Astrocyte (in vitro differentiated cells and primary cell): Measurements from ENCODE around the gene NUBP1. TPM values are rescaled to one million over a fixed set of nuclear protein-coding genes. Genes with fewer than 3 reads are reported as not detected.

Source experiments
- DNase-seq: peaks from one replicate; pipeline ENCODE4 v3.0.0-alpha.2; 2010; ENCODE audit warnings: low read depth
- FAIRE-seq: peaks from 2 replicates; lab custom pipeline; 2011; peaks lifted over from hg19 to GRCh38; lab: Jason Lieb, UNC
- H2AFZ ChIP-seq: 2 replicates; pipeline ENCODE4 v1.6.0; 2012; ENCODE audit warnings: low read depth, low read length, inconsistent platforms
- H3K27ac ChIP-seq: 2 replicates; pipeline ENCODE4 v1.5.1; 2011; ENCODE audit warnings: low read depth, low read length, inconsistent platforms
- H3K27me3 ChIP-seq: 2 replicates; pipeline ENCODE4 v1.6.0; 2011; ENCODE audit warnings: low read length, inconsistent platforms; ENCODE audit not compliant: insufficient read depth
- H3K36me3 ChIP-seq: 2 replicates; pipeline ENCODE4 v1.5.1; 2011; ENCODE audit warnings: low read length, inconsistent platforms; ENCODE audit not compliant: insufficient read depth
- H3K4me1 ChIP-seq: 2 replicates; pipeline ENCODE4 v1.5.1; 2011; ENCODE audit warnings: low read length, inconsistent platforms; ENCODE audit not compliant: insufficient read depth
- H3K4me2 ChIP-seq: 2 replicates; pipeline ENCODE4 v1.6.0; 2012; ENCODE audit warnings: low read length, inconsistent platforms
- H3K4me3 ChIP-seq: 2 replicates; pipeline ENCODE4 v1.5.1; 2011; ENCODE audit warnings: low read depth, mild to moderate bottlenecking, low read length, inconsistent platforms; ENCODE audit not compliant: insufficient read depth
- H3K79me2 ChIP-seq: 2 replicates; pipeline ENCODE4 v1.6.0; 2012; ENCODE audit warnings: mild to moderate bottlenecking, low read length, inconsistent platforms; ENCODE audit not compliant: insufficient read depth
- H3K9ac ChIP-seq: 2 replicates; pipeline ENCODE4 v1.6.0; 2012; ENCODE audit warnings: mild to moderate bottlenecking, low read length, inconsistent platforms
- H3K9me3 ChIP-seq: 2 replicates; pipeline ENCODE4 v1.5.1; 2012; ENCODE audit warnings: low read depth, mild to moderate bottlenecking, low read length, inconsistent platforms; ENCODE audit not compliant: insufficient read depth
- H4K20me1 ChIP-seq: 2 replicates; pipeline ENCODE4 v1.6.0; 2012; ENCODE audit warnings: low read length, inconsistent platforms; ENCODE audit not compliant: insufficient read depth
- H3K27ac Mint-ChIP-seq: one replicate; pipeline ENCODE4 v1.8.0; 2021; ENCODE audit warnings: mild to moderate bottlenecking, mixed read lengths; ENCODE audit not compliant: unreplicated experiment
- H3K27me3 Mint-ChIP-seq: one replicate; pipeline ENCODE4 v1.8.0; 2021; ENCODE audit warnings: low read depth, mixed read lengths; ENCODE audit not compliant: unreplicated experiment
- H3K36me3 Mint-ChIP-seq: one replicate; pipeline ENCODE4 v1.8.0; 2021; ENCODE audit warnings: low read depth, mixed read lengths; ENCODE audit not compliant: unreplicated experiment
- H3K4me1 Mint-ChIP-seq: one replicate; pipeline ENCODE4 v1.8.0; 2021; ENCODE audit warnings: low read depth, mixed read lengths; ENCODE audit not compliant: unreplicated experiment
- H3K4me3 Mint-ChIP-seq: one replicate; pipeline ENCODE4 v1.8.0; 2021; ENCODE audit warnings: mild to moderate bottlenecking, moderate library complexity, mixed read lengths; ENCODE audit not compliant: unreplicated experiment
- H3K9me3 Mint-ChIP-seq: one replicate; pipeline ENCODE4 v1.8.0; 2021; ENCODE audit warnings: mild to moderate bottlenecking, mixed read lengths; ENCODE audit not compliant: unreplicated experiment
- CTCF ChIP-seq: IDR thresholded peaks from 2 replicates; pipeline ENCODE4 v1.5.1; 2011; ENCODE audit warnings: low read depth, mild to moderate bottlenecking, inconsistent platforms, low read length, moderate library complexity; ENCODE audit not compliant: insufficient read depth
- EZH2 ChIP-seq: IDR thresholded peaks from 2 replicates; pipeline ENCODE4 v1.6.1; 2012; ENCODE audit warnings: mild to moderate bottlenecking, low read length, inconsistent platforms; ENCODE audit not compliant: insufficient read depth
- total RNA-seq: library from RNA; stranded (reverse); gene quantifications from 2 replicates; pipeline ENCODE4 v1.2.1, GENCODE V29; 2021

Gene NUBP1
- total RNA-seq, 1 donor from 2014 or later: 17.4 TPM

- Histone ChIP-seq H3K9ac (no peak overlapping the region), H3K27me3 (no peaks in the 10 kb centered on the region), H3K4me1 (peaks cover 20% of the 10 kb centered on the region), H3K4me2 (no peak overlapping the region), H4K20me1 (peaks cover 4% of the 10 kb centered on the region), H3K9me3 (no peaks in the 10 kb centered on the region), H3K27ac (no peak overlapping the region), H3K4me3 (no peak overlapping the region), H2AFZ (no peak overlapping the region), H3K36me3 (no peaks in the 10 kb centered on the region), H3K79me2 (no peaks in the 10 kb centered on the region)
- no peak for DNase-seq
- Mint-ChIP-seq H3K27me3 (no peaks in the 10 kb centered on the region), H3K36me3 (peaks cover 11% of the 10 kb centered on the region), H3K27ac (no peak overlapping the region), H3K4me1 (peaks cover 28% of the 10 kb centered on the region), H3K4me3 (no peak overlapping the region), H3K9me3 (no peaks in the 10 kb centered on the region)
- FAIRE-seq: no peak
- TF ChIP-seq EZH2 (no peak), CTCF (no peak)
Observed at GRCh38 chr16:10750793-10751192, 7.2 kb downstream of the NUBP1 start.

GRCh38 chr16:10751291-10751697 lies 7.7 kb downstream of the NUBP1 start:
- Histone ChIP-seq H3K27ac (no peak overlapping the region), H3K4me1 (peaks cover 25% of the 10 kb centered on the region)

More at GRCh38 chr16:10751291-10751697, 7.7 kb downstream of the NUBP1 start:
- Mint-ChIP-seq H3K27me3 (no peaks in the 10 kb centered on the region), H3K9me3 (no peaks in the 10 kb centered on the region), H3K36me3 (peaks cover 11% of the 10 kb centered on the region), H3K4me3 (no peak overlapping the region), H3K4me1 (peaks cover 29% of the 10 kb centered on the region), H3K27ac (no peak overlapping the region)
- no peaks in the 10 kb centered on the region for H3K9me3 ChIP-seq
- H2AFZ ChIP-seq: no peak overlapping the region
- no peaks in the 10 kb centered on the region for H3K27me3 ChIP-seq
- FAIRE-seq (no peak), DNase-seq (no peak)
- H3K79me2 ChIP-seq: no peaks in the 10 kb centered on the region
- H3K36me3 ChIP-seq: no peaks in the 10 kb centered on the region
- H4K20me1 ChIP-seq: peaks cover 4% of the 10 kb centered on the region
- H3K4me2 ChIP-seq: no peak overlapping the region
- no peak for TF ChIP-seq CTCF
- TF ChIP-seq EZH2: no peak
- H3K9ac ChIP-seq: no peak overlapping the region
- no peak overlapping the region for H3K4me3 ChIP-seq
